GM12891 (cell line): ENCODE data around the gene RRP36.

Experiments used
- PAX5 ChIP-seq: IDR thresholded peaks from 2 replicates; pipeline ENCODE4 v1.6.1; 2011; ENCODE audit warnings: low read length, moderate library complexity, mild to moderate bottlenecking; ENCODE audit not compliant: insufficient read depth, severe bottlenecking
- POLR2A ChIP-seq: IDR thresholded peaks from 2 replicates; pipeline ENCODE4 v1.6.1; 2011; ENCODE audit warnings: low read depth, low read length, control low read depth
- POLR2AphosphoS5 ChIP-seq: IDR thresholded peaks from 2 replicates; pipeline ENCODE4 v1.6.1; 2011; ENCODE audit warnings: low read depth, low read length, control low read depth
- TAF1 ChIP-seq: IDR thresholded peaks from 2 replicates; pipeline ENCODE4 v1.6.1; 2011; ENCODE audit warnings: low read depth, low read length, control low read depth

- TF ChIP-seq PAX5 (no peak), TAF1 (no peak), POLR2AphosphoS5 (no peak), POLR2A (no peak)
Observed at GRCh38 chr6:43060755-43061633, 39.6 kb downstream of the RRP36 start.
